ENCODE measurements around the gene KRTAP5-8.
"Not testable (repeated sequence)": the region's sequence is repeated elsewhere in the genome, so short reads cannot be mapped to it uniquely, and the experiment has no call there.

Gene KRTAP5-8

GRCh38 chr11:71575723-71576424 is 38.0 kb downstream of the KRTAP5-8 start:
- no peak for DNase-seq (ENCODE audit: low spot score)

DNA sequence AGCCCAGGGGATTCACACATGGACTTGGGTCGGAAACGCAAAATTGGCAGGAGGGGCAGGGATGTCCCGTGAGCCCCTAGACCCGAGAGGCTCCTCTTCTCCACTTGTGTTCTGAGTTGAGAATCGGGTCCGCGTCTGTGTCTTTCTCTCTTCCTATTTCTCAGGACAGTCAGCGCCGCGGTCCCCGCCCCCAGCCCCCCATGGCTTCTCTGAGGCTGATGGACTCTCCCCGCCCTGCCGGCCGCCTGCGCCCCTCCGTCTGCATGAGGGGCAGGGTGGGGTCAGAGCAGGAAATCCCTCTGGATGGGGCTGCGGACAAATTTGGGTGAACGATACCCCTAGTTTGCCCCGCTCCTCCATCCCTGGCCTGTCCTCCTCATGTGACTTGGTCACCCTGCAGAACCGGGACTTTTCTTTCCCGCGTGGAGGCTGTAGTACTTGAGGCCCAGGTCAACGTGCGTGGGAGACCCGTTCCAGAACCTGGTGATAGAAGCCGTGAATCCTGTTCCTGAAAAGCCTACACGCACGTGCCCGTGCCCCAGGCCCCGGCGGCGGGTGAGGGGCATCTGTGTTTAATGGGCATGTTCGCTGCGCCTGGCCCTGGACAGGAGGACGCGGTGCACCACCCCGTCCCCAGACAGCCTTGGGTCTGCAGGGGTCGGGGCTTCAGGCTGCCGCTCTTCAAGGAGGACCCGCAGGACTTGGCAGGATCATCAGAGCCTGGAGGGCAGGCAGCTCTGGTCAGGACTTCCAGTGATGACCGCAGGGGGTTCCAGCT is 39.1 kb downstream of the KRTAP5-8 start:
- not testable (repeated sequence) for DNase-seq (ENCODE audit: low spot score)

DNA sequence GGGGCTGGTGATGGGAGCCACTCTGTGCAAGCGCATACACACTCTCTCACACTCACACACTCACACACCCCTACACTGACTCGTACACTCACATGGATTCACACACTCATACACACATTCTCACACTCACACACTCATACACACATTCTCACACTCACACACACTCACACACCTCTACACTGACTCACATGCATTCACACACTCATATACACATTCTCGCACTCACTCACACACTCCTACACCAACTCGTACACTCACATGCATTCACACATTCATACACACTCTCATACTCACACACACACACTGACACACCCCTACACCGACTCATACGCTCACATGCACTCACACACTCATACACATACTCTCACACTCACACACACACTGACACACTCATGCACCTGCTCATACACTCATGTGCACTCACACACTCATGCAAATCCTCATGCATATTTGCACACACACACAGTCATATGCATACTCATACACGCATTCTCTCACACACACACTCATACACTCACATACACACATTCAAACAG is 39.7 kb downstream of the KRTAP5-8 start:
- DNase-seq (ENCODE audit: low spot score): no peak

DNA sequence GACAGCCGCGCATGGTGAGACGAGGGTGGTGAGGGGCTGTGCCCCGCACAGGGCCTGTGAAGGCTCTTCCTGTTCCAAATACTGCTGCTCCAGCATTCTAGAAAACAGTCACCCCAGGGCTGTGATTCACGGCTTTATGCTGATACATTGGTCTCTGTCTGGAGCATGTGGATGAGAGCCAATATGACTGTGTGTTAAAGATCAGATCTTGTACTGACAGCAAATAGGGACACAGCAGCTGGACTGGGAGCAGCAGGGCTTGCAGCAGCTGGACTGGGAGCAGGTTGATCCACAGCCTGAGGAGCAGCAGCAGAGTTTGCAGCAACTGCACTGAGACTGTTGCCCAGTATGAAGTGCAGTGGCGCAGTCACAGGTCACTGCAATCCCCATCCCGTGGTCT is 41.7 kb downstream of the KRTAP5-8 start:
- DNase-seq (ENCODE audit: low spot score): not testable (repeated sequence)

GRCh38 chr11:71580057-71581003 is 42.5 kb downstream of the KRTAP5-8 start:
- DNase-seq (ENCODE audit: low spot score): peak; percentile 65

DNA sequence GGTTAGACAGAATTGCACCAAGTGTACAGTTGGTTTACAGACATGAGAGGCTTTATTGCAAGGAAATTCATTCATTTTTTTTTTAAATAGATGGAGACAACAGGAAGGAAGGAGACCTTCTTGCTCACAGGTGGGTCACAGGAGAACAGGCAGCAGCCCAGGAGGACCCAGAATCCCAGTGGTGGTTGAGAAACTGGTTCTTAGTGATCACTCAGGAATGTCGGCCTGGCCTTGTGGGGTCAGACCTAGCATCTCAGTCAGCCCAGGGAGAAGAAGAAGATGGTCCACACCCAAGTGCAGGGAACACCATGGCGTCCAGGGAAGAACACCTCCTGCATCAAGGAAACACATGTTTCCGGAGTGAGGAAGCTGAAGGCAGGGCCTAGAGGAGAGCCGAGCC is 44.0 kb downstream of the KRTAP5-8 start:
- DNase-seq (ENCODE audit: low spot score): no peak

DNA sequence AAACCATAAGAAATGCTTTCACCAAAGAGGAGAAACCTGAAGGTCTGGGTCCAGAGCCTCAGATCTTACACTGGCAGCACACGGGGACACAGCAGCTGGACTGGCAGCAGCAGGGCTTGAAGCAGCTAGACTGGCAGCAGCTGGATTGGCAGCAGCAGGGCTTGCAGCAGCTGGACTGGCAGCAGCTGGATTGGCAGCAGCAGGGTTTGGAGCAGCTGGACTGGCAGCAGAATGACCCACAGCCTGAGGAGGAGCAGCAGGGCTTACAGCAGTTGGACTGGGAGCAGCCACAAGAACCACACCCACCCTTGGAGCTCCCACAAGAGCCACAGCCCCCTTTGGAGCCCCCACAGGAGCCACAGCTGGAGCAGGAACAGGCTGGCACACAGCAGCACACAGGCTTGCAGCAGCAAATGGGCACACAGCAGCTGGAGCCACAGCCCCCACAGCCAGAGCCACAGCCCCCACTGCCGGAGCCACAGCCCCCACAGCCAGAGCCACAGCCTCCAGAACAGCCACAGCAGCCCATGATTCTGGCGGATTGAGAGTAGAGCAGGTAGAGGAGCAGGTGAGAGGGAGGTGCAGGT is 44.6 kb downstream of the KRTAP5-8 start, which contains the start of gene KRTAP5-11:
Gene KRTAP5-11 (minus strand): TSS at position 567 of the 587 bp plus-strand sequence. CDS start 38 bp downstream, at position 529.
- no peak for DNase-seq (ENCODE audit: low spot score)

GRCh38 chr11:71582969-71583368 is 45.1 kb downstream of the KRTAP5-8 start:
- DNase-seq (ENCODE audit: low spot score): not testable (repeated sequence)

GRCh38 chr11:71585673-71586072 is 47.8 kb downstream of the KRTAP5-8 start:
- not testable (repeated sequence) for DNase-seq (ENCODE audit: low spot score)

- peak; percentile 50 for DNase-seq (ENCODE audit: low spot score)
These were observed 50.5 kb downstream of the KRTAP5-8 start for GRCh38 chr11:71588314-71588713.
